AG08395 (cell line): ENCODE data around the gene AKR1C3.
"Not testable (repeated sequence)": the region's sequence is repeated elsewhere in the genome, so short reads cannot be mapped to it uniquely, and the experiment has no call there.

ENCODE experiments used
- DNase-seq: peaks from one replicate; pipeline ENCODE4 v3.0.0; 2012; ENCODE audit warnings: mixed read lengths, low spot score

Gene AKR1C3

GRCh38 chr10:5088703-5089261 lies 5.4 kb upstream of the AKR1C3 start:
- DNase-seq, result no peak

DNA sequence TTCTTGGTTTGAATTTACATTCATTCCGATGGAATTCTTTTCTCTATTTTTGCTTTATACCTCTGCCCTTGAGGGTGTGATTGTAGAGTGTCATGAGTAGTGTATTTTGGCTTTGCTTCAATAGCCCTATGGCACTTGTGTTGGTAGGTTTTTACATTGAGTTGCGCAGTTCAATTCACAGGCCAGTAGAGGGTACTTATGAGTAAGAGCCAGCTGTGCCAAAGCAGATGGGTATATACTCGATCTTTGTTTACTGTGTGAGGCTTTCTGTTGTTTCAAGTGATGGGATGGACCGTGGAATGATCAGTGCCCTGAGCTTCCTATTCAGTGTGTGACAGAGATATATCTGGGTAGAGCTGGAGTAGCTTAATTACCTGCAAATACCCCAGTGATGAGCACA lies 4.3 kb upstream of the AKR1C3 start:
- DNase-seq, result no peak

DNA sequence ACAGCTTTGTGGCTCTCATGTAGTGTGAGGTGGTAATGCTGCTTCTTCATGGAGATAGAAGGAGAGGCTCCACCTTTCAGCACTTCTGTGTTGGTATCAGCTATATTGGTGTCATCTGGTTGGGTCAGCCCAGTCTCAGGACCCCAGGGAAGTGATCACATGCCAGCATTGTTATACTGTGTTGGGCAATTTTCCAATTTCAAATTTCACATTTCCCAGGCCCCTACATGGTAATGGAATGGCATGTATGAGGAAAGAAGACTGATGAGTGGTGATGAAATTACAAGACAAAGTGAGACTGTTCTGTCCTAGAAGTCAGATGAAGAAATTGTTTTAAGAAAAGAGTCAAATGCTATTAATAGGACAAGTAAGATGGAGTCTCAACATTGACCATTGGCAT lies 3.7 kb upstream of the AKR1C3 start:
- DNase-seq, result no peak

GRCh38 chr10:5091196-5091595 lies 3.0 kb upstream of the AKR1C3 start:
- DNase-seq, result no peak

DNA sequence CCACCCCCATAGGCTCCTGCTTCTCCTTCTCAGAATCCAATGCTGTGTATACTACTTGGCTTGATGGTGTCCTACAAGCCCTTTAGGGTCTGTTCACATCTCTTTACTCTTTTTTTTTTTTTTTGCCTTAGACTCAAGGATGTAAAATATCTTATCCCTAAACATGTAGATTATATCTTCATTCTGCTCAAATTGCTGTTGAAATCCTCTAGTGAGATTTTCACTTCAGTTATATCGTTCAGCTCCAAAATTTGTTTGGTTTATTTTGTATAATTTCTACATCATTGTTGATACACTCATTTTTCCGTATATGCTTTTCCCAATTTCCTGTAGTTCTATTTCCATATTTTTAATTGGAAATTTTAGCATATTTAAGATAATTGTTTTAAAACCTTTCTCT lies 1.8 kb upstream of the AKR1C3 start:
- no peak for DNase-seq

- DNase-seq, result no peak
Observed at GRCh38 chr10:5092848-5093790, 1.1 kb upstream of the AKR1C3 start.

DNA sequence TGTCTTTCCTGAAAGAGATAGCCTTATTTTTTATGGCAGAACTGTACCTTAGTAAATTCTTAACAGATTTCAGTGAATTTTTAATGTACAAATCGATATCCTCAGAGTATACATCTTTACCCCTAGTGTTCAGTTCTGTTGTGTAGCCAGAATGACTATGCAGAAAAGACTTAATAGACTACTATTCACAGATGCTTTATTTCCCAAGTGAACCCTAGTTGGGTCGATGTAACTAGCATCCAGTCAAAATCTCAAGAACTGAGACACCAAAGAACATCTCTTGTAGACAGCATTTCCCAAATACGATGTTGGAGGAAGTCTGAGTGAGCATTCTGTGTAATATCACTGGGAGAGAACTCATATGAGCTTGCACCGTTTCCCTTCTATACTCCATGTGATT lies 1.5 kb downstream of the AKR1C3 start:
- DNase-seq, result no peak

GRCh38 chr10:5096108-5096507 lies 1.9 kb downstream of the AKR1C3 start:
- no peak for DNase-seq

GRCh38 chr10:5102479-5102878 lies 8.3 kb downstream of the AKR1C3 start:
- DNase-seq, result not testable (repeated sequence)

DNA sequence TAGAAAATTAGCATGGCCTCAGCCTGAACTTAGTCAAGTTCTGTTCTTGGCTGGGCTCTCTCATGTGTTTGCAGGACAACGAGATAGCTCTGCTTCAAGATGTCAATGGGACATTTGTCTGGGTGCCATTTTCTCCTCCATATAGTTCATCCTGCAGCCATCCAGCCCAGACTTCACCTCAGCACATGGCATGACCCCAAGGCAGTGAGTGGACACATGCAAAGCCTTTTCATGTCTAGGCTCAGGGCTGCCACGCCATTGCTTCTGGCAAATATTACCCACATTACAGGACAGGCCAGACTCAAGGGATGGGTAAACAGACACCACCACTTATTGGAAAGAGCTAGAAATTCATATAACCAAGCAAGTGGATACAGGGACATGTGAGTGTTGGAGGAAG lies 9.3 kb downstream of the AKR1C3 start:
- no peak for DNase-seq

GRCh38 chr10:5105626-5106025 lies 11.4 kb downstream of the AKR1C3 start:
- DNase-seq, result no peak

GRCh38 chr10:5106553-5106952 lies 12.3 kb downstream of the AKR1C3 start:
- no peak for DNase-seq

GRCh38 chr10:5107860-5108526 lies 13.8 kb downstream of the AKR1C3 start:
- DNase-seq, result no peak

- no peak for DNase-seq
Observed at GRCh38 chr10:5108658-5109416, 14.6 kb downstream of the AKR1C3 start.

GRCh38 chr10:5109861-5110260 lies 15.6 kb downstream of the AKR1C3 start:
- not testable (repeated sequence) for DNase-seq

GRCh38 chr10:5116621-5117020 lies 22.4 kb downstream of the AKR1C3 start:
- no peak for DNase-seq

DNA sequence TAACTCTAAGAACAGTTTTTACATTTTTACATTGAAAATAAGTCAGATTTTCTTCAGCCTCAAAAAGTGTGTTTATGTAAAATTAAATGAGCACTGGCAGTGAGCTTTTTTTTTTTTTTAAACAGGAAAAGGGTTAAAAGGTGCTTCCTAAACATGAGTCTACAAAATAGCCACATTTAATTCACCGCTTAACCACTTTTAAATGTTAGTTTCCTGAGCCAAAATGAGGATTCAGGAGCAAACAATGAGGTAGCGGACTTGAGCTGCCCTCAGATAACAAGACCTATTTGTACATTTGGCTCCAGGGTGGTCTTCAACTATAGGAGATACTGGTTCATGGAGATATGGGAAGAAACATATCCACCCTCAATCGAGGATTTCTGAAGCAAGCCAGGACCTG lies 22.8 kb downstream of the AKR1C3 start:
- DNase-seq, result no peak

DNA sequence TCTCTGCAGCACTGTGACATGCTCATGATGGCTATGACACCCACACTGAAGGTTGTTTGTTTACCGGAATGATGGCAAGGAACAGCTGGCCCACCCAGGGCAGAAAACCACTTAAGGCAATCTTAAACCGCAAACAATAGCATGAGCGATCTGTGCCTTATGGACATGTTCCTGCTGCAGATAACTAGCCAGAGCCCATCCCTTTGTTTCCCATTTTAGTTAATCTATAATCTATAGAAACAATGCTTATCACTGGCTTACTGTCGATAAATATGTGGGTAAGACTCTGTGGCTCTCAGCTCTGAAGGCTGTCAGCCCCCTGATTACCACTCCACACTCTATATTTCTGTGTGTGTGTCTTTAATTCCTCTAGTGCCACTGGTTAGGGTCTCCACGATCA lies 25.8 kb downstream of the AKR1C3 start:
- not testable (repeated sequence) for DNase-seq

GRCh38 chr10:5123886-5124285 lies 29.7 kb downstream of the AKR1C3 start:
- no peak for DNase-seq

- DNase-seq, result no peak
Observed at GRCh38 chr10:5125315-5126044, 31.3 kb downstream of the AKR1C3 start.

GRCh38 chr10:5135581-5135980 lies 41.4 kb downstream of the AKR1C3 start:
- no peak for DNase-seq
